DMS53 (cell line): Measurements from ENCODE around the gene ARHGAP1.

ENCODE experiments used
- DNase-seq: peaks from one replicate; lab custom pipeline; 2025; lab: John Stamatoyannopoulos, UW

Gene ARHGAP1

DNA sequence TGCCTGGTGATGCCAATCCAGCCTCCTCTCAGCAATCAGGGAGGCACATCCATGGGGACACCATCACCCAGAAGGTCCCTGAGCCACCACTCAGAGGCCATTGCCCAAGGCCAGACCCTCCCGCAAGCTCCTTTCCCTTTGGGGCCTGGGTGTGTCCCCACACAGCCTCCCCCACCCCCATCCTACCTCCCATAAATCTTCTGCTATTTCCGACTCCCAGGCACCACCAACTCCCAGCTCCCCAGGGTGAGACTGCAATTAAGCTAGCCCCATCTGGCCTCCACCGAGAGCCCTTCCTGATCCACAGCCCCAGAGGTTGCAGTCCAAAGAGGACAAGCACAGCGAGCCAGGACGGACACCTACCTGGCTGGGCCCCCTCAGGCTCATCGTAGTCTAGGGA, 6.3 kb downstream of the ARHGAP1 start:
- no peak for DNase-seq

DNA sequence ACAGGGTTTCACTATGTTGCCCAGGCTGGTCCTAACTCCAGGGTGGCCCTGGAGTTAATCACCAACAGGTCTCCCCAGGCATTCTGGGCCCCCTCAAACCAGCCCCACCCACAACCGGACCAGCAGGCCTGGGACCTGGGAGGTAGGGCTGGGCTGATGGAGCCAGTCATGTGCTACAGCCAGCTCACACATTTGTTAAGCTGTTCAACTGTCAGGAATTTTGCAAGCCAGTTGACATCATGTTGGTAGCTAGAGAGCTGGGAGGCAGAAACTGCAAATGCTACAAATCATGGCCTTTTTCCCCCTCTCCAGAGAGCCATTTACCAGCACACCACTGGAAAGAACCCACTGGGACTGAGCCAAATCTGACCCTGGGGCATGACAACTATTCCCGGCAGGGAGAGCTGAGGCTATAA, 6.8 kb downstream of the ARHGAP1 start:
- no peak for DNase-seq

DNA sequence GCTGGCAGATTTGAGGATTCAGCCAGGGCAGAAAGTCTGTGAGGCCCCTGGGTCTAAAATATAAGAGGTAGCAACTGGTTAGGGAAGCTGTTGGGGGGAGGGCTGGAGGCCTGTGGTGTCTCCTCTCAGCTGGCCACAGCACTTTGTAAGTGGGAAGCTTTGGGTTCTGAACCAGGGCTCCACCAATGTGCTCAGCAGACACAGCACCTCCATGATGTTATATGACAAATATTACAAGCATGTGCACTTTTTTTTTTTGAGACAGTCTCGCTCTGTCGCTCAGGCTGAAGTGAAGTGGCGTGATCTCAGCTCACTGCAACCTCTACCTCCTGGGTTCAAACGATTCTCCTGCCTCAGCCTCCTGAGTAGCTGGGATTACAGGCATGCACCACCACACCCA, 8.0 kb downstream of the ARHGAP1 start:
- no peak for DNase-seq

DNA sequence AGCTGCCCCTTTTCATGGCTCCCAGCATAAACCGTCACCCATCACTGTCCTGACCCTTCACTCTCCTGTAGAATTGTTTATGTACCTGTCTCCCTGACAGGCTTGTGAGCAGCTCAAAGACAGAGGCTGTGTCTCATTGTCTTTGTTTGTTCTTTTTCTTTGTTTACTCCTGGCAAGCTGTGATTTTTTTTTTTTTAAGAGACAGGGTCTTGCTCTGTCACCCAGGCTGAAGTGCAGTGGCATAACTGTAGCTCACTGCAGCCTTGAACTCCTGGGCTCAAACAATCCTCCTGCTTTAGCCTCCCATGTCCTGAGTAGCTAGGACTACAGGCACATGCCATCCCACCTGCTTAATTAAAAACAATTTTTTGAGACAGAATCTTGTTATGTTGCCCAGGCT, 9.7 kb downstream of the ARHGAP1 start:
- no peak for DNase-seq

DNA sequence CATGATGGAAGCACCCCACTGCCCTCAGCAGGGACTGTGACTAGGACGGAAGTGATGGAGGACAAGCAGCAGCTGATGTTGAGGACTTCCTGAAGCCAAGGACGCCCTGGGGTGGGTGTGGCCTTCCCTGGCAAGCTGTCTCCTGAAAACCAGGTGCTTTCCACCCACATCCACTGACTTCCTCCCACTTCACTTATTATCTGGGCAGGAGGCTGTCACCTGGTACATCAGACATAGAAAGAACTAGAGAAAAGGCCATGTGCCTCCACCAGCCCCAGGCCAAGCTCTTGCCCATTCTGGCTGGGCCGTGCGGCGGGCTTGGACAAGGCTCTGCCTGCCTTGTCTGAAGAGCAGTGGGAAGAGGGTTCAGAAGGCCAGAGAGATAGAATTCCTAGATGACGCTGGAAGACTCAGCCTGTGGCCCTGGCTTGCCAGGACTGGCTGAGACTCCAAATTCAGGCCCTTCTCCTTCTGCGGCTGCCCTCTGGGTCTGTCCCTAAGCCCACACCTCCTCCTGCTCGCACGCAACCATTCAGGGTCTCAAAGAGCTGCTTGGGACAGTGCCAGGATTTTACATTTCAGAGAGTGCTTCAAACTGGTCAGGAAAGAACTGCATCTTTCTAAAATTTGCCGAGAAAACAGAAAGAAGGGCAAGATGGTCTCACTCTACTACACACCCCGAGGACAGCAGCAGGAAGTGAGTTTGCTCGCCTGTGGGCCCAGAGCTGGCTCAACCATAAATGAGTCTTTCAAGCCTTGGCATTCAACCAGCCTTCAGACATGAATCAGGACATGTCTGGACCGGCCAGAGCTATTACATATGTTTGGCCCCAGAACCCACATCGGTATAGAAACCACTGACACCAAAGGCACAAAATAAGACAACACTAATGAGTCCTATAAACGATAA, 13.3 kb downstream of the ARHGAP1 start:
- peak; percentile 75 for DNase-seq

DNA sequence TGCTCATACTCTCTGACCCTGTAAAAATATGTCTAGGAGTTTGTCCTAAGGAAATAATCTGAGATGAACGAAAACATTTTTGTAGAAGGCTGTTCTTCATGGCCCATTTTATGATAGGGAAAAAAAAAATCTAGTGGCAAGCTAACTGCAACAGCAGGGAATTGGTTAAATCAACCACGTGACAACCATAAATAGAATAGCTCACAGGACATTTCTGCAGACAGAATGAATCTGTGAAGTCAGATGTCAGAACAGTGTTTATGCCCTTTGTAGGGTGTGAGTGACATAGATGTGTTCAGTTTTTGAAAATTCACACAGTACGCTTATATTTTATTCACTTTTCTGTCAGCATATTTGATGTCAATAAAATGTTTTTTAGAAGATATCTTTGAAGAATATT, 16.1 kb downstream of the ARHGAP1 start:
- no peak for DNase-seq

DNA sequence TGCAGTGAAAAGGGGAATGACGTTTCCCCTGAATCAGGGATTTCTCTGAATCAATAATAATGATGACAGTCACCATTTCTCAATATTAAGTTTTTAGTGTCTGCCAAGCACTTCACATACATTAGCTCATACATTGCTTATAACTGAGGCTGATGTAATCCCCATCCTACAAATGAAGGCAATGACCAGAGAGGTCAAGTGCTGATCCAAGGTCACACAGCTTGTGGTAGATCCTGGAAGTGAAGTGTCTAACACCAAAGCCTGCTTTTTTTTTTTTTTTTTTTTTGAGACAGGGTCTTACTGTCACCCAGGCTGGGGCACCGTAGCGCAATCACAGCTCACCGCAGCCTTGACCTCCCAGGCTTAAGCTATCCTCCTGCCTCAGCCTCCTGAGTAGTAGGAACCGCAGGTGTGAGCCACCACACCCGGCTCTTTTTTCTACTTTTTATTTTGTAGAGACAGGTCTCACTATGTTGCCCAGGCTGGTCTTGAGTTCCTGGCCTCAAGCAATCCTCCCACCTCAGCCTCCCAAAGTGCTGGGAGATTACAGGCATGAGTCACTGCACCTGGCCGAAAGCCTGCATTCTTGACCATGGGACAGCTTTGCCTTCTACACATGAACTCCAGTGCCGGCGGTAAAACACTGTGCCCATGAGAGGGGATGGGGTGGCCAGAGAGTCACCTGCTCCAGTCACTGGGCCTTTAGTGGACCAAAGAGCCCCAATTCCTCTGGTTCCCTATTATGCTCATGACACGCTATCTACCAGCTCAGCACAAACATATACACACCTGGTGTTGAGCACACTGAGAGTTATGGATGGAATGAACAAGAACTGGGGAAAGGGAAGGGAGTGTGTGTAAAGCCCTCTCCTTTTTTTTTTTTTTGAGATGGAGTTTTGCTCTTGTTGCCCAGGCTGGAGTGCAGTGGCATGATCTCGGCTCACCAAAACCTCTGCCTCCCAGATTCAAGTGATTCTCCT, 17.4 kb downstream of the ARHGAP1 start:
- DNase-seq, result no peak

DNA sequence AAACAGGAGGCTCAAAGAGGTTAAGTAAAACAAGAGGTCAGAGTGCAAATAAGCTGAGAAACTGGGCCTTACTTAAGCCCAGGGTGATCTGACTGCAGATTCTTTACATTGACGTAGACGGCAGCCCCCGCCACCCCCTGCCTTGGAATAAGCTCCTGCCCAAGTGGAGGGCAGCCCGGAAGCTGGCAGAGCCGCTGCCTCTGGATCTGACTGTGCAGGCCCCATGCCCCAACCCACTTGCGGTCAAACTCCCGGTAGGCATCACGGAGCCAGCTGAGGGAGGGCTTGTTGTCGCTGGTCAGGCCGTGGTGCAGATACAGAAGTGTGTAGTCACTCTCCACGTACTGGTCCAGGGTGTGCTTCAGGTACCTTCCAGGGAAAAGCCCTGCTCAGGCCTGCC, 18.6 kb downstream of the ARHGAP1 start:
- DNase-seq, result no peak

DNA sequence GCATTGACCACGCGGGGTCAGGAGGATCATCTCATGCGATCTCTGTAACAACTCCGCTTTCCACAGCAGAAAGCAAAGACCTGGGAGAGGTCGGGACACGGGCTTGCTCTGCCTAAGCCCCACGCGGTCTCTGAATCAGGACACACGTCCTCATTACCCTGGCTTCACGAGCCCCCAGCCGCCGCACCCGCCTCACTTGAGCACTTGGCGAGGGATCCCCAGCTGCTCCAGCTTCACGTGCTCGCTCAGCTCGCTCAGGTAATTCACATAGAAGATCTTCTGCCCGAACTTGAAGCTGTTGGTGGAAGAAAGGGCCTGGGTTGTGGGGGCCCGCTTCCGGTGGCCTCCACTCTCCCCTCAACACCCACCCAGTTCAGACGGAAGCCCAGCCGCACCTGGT, 19.6 kb downstream of the ARHGAP1 start:
- no peak for DNase-seq

DNA sequence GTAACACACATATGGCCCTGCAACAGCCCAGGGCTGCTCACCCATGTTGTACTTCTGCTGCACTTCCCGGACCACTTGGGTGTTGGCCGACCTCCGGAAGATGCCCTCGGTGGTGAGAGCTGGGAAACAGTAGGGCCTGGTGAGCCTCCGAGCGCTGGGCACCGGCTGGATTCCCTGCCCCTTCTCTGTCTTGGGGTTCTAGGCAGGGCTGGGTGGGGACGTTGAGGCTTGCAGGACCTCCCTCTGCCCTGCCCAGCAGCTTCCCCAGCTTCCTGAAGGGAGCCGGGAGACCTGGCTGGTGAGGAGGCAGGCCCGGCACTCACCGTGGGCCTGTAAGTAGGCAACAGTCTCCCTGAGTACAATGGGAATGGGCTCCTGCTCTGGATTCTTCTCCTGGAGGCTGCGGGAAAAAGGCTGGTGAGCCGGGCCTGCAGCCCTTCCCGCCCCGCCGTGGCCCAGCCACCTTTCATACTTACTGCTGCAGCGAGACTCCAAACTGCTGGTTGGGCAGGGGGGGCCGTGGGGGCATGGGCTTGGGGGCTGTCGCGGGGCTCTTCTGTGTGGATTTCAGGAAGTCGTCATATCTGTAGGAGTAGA, 20.2 kb downstream of the ARHGAP1 start:
- DNase-seq, result no peak

DNA sequence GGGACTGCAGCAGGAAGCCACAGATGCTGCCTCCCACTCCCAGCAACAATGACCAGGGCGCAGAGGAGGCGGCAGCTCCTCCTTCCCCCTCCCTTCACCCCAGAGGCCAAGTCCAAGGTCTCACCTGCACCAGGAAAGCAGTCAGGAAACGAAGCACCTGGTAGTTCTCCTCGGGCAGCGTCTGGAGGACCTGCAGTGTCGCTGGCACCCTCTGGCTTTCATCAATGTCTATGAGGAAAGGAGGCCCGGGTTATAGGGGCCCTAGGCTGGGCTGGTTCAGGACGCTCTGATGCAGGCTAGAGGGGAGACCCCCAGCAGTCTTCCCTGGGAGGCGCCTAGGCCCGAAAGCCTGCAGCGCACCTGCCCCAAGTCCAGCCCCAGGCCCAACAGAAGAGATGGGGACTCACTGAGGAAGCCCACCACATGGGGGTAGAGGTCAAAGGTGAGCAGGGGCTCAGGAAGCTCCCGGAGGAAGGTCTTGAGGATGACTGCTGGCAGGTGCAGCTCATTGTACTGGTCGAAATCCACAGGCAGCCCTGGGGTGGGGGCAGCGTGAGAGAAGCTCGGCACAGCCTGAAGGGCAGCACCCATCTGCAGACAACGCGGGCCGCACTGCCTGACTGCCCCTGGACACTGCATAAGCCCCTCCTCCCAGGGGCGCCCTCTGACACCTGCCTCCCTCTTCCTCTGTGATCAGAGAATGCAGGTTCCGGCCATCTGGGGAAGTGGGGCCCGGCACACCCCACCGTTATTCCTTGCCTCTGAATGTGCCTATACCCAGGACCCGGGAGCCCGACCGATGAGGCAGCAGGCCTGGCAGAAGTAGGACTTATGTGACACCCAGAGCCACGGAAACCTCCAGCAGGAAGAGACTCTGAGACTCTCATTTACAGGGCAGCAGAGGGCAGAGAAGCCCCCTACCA, 20.9 kb downstream of the ARHGAP1 start:
- no peak for DNase-seq

DNA sequence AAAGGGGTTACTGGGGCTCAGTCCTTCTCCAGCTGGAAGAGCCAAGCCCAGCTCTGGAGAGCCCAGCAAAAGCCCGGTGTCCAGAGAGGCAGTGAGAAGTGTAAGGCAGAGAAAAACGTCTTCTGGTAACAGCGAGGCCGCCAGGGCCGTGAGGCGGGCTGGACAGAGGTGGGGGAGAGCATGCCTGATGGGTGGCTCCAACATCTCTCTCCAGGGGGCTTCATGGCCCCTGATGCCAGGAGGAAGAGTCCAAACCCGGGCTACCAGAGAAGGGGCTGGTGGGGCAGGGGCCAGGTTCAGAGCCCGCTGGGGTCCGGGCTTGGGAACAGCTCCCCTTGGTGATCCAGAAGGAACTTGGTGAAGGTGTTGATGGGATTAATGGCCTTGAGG, 21.7 kb downstream of the ARHGAP1 start:
- DNase-seq, result no peak

DNA sequence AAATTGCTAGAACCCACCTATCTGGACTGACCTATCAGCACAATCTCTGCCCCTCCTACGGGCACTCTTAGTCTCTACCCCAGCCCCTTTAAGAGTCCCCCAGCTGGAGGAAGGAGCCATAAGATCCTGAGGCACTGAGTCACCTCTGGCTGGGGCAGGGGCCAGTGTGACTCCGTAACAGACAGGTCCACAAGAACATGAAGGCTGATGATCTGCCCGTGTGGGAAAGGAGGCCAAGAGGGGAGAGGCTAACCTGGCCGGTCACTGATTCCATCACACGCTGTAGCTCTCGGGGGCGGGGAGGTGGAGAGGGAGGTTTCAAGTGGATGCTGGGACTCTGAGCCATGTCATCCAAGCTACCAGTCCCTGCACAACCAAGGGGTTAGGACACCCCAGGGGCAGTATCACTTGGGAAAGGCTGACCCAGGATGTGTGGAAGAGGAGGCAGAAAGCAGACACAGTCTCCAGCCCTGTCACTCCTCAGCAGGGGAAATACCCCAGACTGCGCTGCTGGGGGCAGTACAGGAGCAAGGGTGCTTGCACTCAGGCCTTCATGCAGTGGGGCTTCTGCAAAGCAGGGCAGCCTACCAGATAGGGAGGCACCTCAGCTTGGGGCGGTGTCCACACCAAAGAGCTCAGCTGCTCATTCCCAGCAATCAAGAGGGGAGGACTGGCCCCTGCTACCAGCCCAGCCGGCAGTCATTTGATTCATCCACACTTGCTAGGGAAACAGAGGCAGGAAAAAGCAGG, 22.3 kb downstream of the ARHGAP1 start:
- DNase-seq, result peak; percentile 26

DNA sequence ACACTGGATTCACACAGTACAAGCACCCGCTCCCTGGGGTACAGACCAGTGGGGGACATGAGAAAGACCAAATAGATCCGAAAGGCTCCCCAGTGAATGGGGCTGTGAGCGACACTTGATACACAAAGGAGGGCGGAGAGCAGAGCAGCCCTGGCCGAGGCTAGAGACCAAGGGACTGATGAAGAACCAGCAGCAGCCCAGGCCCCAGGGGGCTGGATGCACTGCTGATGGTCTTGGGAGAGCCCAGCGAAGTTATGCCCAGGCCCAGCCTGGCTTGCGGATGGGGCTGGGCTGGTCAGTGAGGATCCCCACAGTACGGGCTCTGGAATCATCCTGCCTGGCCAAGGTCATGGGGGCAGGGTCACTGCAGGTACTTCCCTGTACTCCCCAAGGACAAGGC, 23.2 kb downstream of the ARHGAP1 start:
- no peak for DNase-seq

DNA sequence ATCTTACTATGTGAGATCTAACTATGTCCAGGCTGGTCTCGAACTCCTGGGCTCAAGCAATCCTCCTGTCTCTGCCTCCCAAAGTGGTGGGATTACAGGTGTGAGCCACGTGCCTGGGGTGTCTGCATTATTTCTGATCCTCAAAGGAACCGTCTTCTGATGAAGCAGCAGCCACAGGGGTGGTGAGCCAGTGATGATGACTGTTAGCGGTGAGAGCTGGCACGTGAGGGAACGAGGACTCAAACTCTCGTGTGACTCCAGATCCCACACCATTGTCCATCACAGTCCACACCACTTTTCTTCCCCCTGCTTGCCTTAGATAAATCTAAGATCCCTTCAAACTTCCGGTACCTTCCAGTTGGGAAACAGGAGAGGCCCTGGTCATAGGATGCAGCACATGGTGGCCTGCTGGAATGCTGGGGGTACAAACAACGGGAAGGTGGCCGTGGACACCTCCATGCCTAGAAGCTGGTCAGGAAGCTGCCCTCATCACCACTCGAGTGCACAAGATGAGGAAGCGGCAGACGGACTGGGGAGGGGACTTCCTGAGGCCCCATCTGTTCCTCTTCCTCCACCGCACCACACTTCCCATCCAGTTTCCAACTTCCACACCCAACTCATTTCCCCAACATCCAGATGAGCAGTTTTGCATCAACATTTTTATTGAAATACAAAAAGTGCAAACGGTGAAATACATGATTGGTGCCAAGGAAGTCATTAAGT, 23.8 kb downstream of the ARHGAP1 start:
- no peak for DNase-seq

DNA sequence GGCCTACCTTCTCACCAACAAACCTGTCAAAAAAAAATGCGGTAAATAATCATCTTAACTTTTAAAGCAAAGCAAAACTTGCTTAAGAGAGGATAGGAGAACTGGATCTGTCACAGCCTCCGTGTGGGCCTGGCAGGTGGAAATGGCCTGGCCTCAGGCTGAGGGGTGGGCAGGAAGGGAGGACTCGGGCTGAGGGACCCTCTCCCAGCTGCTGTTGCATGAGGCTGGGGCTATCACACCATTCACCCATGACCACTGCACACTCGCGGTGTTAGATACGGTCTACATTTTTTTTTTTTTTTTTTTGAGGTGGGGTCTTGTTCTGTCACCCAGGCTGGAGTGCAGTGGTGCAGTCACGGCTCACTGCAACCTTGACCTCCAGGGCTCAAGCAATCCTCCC, 24.5 kb downstream of the ARHGAP1 start:
- no peak for DNase-seq

DNA sequence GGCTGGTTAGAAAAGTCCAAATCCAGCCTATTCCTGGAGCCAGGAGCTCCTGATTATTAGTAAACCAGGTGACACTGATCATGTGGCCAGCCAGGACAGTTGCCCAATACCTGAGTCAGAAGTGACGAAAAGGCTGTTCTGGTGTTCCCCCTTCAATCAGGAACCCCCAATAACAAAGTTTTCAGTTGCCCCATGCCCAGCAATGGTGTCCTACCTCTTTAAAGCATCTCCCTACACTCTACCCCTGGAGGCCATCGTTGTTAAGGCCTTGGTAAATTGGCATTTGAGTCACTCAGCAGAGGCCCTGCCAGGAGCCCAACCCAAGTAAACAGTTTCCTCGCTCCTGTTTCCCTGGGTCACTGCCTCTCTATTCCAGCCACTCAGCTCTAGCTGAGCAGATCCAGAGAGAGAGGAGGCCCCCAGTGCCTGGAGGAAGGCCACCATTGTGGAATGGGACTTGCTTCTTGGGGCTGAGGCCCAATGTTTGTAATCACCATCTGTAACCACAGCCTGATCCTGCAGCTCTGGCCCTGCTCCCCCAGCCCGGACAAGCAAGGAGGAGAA, 25.0 kb downstream of the ARHGAP1 start:
- DNase-seq, result peak; percentile 15

DNA sequence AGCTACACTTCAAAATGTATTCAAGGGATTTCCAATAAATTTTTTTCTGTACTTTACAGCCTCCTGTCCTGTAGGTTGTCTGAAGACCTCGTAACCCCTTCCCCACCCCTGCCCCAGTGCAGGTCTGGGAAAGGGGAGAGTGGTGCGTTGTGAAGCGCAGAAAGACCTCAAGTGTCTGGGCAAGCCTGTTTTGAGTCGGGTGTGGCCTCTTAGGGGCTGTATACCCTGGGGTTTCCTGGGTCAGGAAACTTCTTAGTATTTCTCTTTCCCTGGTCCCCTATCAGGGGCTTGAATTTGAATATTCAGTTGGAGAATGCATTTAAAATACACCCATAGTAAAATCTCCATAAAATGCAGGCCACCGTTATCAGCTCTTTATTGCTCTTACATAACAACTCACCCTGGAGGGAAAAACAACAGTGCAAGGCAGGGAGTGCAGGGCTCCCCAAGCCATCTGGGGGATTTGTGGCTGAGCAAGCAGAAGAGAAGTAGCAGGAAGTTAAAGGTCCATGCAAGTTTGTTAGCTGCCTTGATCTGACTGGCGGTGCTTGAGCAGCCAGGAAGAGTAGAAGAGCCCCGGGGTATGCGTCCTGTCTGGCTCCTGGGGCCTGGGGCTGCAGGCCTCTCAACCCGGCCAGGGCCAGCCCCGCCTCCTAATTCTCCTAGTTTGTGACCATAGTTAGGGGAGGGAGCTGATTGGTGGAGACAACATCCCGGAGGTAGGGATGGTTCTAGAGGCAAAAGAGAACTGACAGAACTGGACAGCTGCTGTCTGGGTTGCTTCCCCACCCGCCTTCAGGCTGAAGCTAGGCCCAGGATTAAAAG, 25.7 kb downstream of the ARHGAP1 start:
- DNase-seq, result no peak
